ENCODE data around the gene AIPL1. TPM values are rescaled to one million over a fixed set of nuclear protein-coding genes. Genes with fewer than 3 reads are reported as not detected.

AIPL1 gene
- total and polyA plus RNA-seq, 7 donors = not detected

- 91% methylated on average over 25 of the region's 25 CpGs for WGBS, 3 donors
These were observed 8.4 kb downstream of the AIPL1 start for GRCh38 chr17:6426356-6427101.

GRCh38 chr17:6425407-6425806, 9.5 kb downstream of the AIPL1 start:
- WGBS, 3 donors = 87 to 95% (median 89%) methylated on average over 18 of the region's 18 CpGs
- no peak overlapping the region for H3K4me3 ChIP-seq
- H3K36me3 ChIP-seq (ENCODE audit: insufficient read depth in 1 of 2, low read depth in 1 of 2) = no peaks in the 10 kb centered on the region
- DNase-seq = no peak
- no peak overlapping the region for H3K27ac ChIP-seq
- TF ChIP-seq CTCF (IDR thresholded peaks at IDR 0.05) = no peak
- no peak for ATAC-seq
- H3K27me3 ChIP-seq (ENCODE audit: insufficient read depth in 3 of 3, low read length in 2 of 3) = no peaks in the 10 kb centered on the region
- H3K4me1 ChIP-seq = no peaks in the 10 kb centered on the region
- no peaks in the 10 kb centered on the region for H3K9me3 ChIP-seq
- intact Hi-C loops (cut with DNase I) = no loop called here

More at GRCh38 chr17:6426356-6427101, 8.4 kb downstream of the AIPL1 start:
- no peak overlapping the region for H3K4me3 ChIP-seq
- no peaks in the 10 kb centered on the region for H3K4me1 ChIP-seq
- no peaks in the 10 kb centered on the region for H3K27me3 ChIP-seq (ENCODE audit: insufficient read depth in 3 of 3, low read length in 2 of 3)
- TF ChIP-seq CTCF (IDR thresholded peaks at IDR 0.05) = no peak
- no peak overlapping the region for H3K27ac ChIP-seq
- DNase-seq (no peak), ATAC-seq (no peak)
- intact Hi-C loops (cut with DNase I) = no loop called here
- no peaks in the 10 kb centered on the region for H3K36me3 ChIP-seq (ENCODE audit: insufficient read depth in 1 of 2, low read depth in 1 of 2)
- peaks cover 8% of the 10 kb centered on the region for H3K9me3 ChIP-seq

- Histone ChIP-seq H3K9me3 (no peaks in the 10 kb centered on the region), H3K27ac (no peak overlapping the region), H3K4me3 (no peak overlapping the region), H3K36me3 (ENCODE audit: insufficient read depth in 1 of 2, low read depth in 1 of 2) (no peaks in the 10 kb centered on the region), H3K27me3 (ENCODE audit: insufficient read depth in 3 of 3, low read length in 2 of 3) (peaks cover 0 to 8% (median 0%) of the 10 kb centered on the region in 3 donors), H3K4me1 (no peaks in the 10 kb centered on the region)
- WGBS, 3 donors = 66 to 79% (median 70%) methylated on average over 14 of the region's 14 CpGs
- ATAC-seq (no peak), DNase-seq (no peak)
- intact Hi-C loops (cut with DNase I) = loop anchor here (2.0 to 5.0 kb wide), 2 partner anchors 717 to 837 kb away; no protein-coding TSS in a partner anchor
- no peak for TF ChIP-seq CTCF (IDR thresholded peaks at IDR 0.05)
These were observed 11.0 kb downstream of the AIPL1 start for GRCh38 chr17:6423931-6424330.

GRCh38 chr17:6422654-6423241, 12.2 kb downstream of the AIPL1 start:
- WGBS, 3 donors = 57 to 67% (median 61%) methylated on average over 13 of the region's 13 CpGs
- no peak for TF ChIP-seq CTCF (IDR thresholded peaks at IDR 0.05)
- H3K36me3 ChIP-seq (ENCODE audit: insufficient read depth in 1 of 2, low read depth in 1 of 2) = no peaks in the 10 kb centered on the region

More at GRCh38 chr17:6422654-6423241, 12.2 kb downstream of the AIPL1 start:
- intact Hi-C loops (cut with DNase I) = loop anchor here (1.0 to 5.0 kb wide), 3 partner anchors 715 to 836 kb away; no protein-coding TSS in a partner anchor
- DNase-seq (no peak), ATAC-seq (no peak)
- H3K4me3 ChIP-seq = no peak overlapping the region
- H3K27ac ChIP-seq = no peak overlapping the region
- H3K9me3 ChIP-seq = no peaks in the 10 kb centered on the region
- H3K27me3 ChIP-seq (ENCODE audit: insufficient read depth in 3 of 3, low read length in 2 of 3) = peaks cover 0 to 14% (median 0%) of the 10 kb centered on the region in 3 donors
- H3K4me1 ChIP-seq = no peaks in the 10 kb centered on the region
